ENCODE measurements around the gene GYPC.

Gene GYPC

DNA sequence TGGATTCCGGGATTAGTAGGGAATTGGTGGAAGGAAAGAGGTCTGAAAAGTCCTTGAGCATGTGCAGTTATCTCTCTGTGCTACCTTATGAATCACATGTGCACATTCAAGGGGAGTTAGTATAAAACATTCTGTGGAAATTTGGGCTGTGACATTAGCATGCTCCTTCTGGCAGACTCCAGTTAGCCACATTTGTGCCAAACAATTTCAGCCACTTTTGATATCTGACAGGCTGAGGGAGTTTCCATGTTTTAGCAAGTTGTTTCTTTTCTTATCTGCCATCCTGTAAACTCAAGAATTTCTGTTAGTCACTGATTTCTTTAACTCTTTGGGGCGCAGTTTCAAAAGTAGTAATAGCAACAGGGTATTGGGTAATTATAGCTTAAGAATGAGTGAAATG is 28.3 kb upstream of the GYPC start:
- no peak overlapping the region for H3K4me3 ChIP-seq (ENCODE audit: low read depth, low read length)
- in situ Hi-C loops (cut with HindIII; ENCODE audit: low pct_ligation_motif_present, low sequenced_read_pairs): no loop called here
- peak; percentile 16 for DNase-seq
- H3K36me3 ChIP-seq (replicated peaks): no peaks in the 10 kb centered on the region
- TF ChIP-seq, protein P1, sequence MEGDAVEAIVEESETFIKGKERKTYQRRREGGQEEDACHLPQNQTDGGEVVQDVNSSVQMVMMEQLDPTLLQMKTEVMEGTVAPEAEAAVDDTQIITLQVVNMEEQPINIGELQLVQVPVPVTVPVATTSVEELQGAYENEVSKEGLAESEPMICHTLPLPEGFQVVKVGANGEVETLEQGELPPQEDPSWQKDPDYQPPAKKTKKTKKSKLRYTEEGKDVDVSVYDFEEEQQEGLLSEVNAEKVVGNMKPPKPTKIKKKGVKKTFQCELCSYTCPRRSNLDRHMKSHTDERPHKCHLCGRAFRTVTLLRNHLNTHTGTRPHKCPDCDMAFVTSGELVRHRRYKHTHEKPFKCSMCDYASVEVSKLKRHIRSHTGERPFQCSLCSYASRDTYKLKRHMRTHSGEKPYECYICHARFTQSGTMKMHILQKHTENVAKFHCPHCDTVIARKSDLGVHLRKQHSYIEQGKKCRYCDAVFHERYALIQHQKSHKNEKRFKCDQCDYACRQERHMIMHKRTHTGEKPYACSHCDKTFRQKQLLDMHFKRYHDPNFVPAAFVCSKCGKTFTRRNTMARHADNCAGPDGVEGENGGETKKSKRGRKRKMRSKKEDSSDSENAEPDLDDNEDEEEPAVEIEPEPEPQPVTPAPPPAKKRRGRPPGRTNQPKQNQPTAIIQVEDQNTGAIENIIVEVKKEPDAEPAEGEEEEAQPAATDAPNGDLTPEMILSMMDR (IDR thresholded peaks at IDR 0.05; ENCODE audit: low read depth, low read length, missing control alignments): no peak
- no peak overlapping the region for H3K27ac ChIP-seq
- no peaks in the 10 kb centered on the region for H3K27me3 ChIP-seq (replicated peaks)

- no peak for DNase-seq
- TF ChIP-seq, protein P1 (IDR thresholded peaks at IDR 0.05; ENCODE audit: low read depth, low read length, missing control alignments): peak; percentile 74
- no peak overlapping the region for H3K4me3 ChIP-seq (ENCODE audit: low read depth, low read length)
- H3K36me3 ChIP-seq (replicated peaks): no peaks in the 10 kb centered on the region
- no peak overlapping the region for H3K27ac ChIP-seq
- in situ Hi-C loops (cut with HindIII; ENCODE audit: low pct_ligation_motif_present, low sequenced_read_pairs): no loop called here
- no peaks in the 10 kb centered on the region for H3K27me3 ChIP-seq (replicated peaks)
These were observed 21.6 kb upstream of the GYPC start for GRCh38 chr2:126634273-126634861.

GRCh38 chr2:126635281-126635680 is 20.7 kb upstream of the GYPC start:
- TF ChIP-seq, protein P1 (IDR thresholded peaks at IDR 0.05; ENCODE audit: low read depth, low read length, missing control alignments): no peak
- DNase-seq: peak; percentile 40
- in situ Hi-C loops (cut with HindIII; ENCODE audit: low pct_ligation_motif_present, low sequenced_read_pairs): no loop called here
- no peaks in the 10 kb centered on the region for H3K36me3 ChIP-seq (replicated peaks)
- no peak overlapping the region for H3K27ac ChIP-seq
- H3K4me3 ChIP-seq (ENCODE audit: low read depth, low read length): no peak overlapping the region
- no peaks in the 10 kb centered on the region for H3K27me3 ChIP-seq (replicated peaks)

- Histone ChIP-seq H3K27ac (no peak overlapping the region), H3K27me3 (replicated peaks) (no peaks in the 10 kb centered on the region), H3K4me3 (ENCODE audit: low read depth, low read length) (no peak overlapping the region), H3K36me3 (replicated peaks) (no peaks in the 10 kb centered on the region)
- TF ChIP-seq, protein P1 (IDR thresholded peaks at IDR 0.05; ENCODE audit: low read depth, low read length, missing control alignments): no peak
- in situ Hi-C loops (cut with HindIII; ENCODE audit: low pct_ligation_motif_present, low sequenced_read_pairs): no loop called here
- no peak for DNase-seq
These were observed 20.2 kb upstream of the GYPC start for GRCh38 chr2:126635736-126636135.

DNA sequence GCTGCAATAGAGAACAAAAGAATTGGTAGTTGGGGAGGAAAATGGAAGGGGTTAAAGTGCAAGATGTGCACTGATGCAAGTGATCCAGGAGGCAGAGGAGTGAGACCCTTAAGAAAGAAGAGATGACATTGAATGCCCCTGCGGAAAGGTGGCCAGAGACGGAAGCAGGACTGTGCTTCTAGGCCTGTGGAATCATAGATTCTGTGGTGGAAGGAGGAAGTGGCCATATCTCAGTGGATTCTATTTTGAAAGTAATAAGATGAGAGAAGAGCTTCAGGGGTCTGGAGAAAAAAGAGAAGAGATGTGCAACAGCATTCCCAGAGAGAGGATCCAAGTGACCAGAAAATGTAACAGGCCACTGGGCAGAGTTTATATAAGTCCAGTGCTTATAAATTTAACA is 18.6 kb upstream of the GYPC start:
- Histone ChIP-seq H3K36me3 (replicated peaks) (no peaks in the 10 kb centered on the region), H3K27ac (no peak overlapping the region), H3K27me3 (replicated peaks) (no peaks in the 10 kb centered on the region), H3K4me3 (ENCODE audit: low read depth, low read length) (no peak overlapping the region)
- no peak for DNase-seq
- TF ChIP-seq, protein P1 (IDR thresholded peaks at IDR 0.05; ENCODE audit: low read depth, low read length, missing control alignments): no peak
- in situ Hi-C loops (cut with HindIII; ENCODE audit: low pct_ligation_motif_present, low sequenced_read_pairs): no loop called here

DNA sequence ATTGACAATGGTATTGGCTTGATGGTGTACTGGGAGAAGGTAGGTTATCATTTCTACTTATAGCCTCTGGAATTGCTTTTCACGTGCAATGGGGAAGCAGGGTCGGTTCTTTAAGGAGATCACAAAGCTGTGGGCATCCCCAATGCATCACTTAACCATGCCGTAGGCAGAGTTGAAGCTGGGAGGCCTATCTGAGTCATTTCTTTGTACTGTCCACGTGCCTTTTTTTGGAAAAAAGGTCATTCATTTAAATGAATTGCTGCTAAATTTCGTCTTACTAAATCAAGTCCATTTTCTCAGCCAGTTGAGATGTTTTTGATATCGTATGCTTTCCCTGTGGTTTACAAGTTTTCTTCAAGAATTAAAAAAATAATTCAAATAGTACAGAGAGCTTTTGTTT is 17.2 kb upstream of the GYPC start:
- DNase-seq: no peak
- Histone ChIP-seq H3K36me3 (replicated peaks) (no peaks in the 10 kb centered on the region), H3K4me3 (ENCODE audit: low read depth, low read length) (no peak overlapping the region), H3K27me3 (replicated peaks) (no peaks in the 10 kb centered on the region), H3K27ac (no peak overlapping the region)
- TF ChIP-seq, protein P1 (IDR thresholded peaks at IDR 0.05; ENCODE audit: low read depth, low read length, missing control alignments): no peak
- in situ Hi-C loops (cut with HindIII; ENCODE audit: low pct_ligation_motif_present, low sequenced_read_pairs): no loop called here

Data from brain microvascular endothelial cell (primary cell).